ENCODE measurements around the gene PDE7B. TPM values are rescaled to one million over a fixed set of nuclear protein-coding genes. Genes with fewer than 3 reads are reported as not detected.
A peak's percentile ranks its signal among the peaks of the same experiment; 100 is the strongest.

Gene PDE7B
- total RNA-seq, 1 experiment from 2014 or later = 0.03 TPM

- no peak overlapping the region for H3K27ac ChIP-seq (ENCODE audit: low read length)
- H3K36me3 ChIP-seq (ENCODE audit: control insufficient read depth, insufficient read depth, low read length) = no peaks in the 10 kb centered on the region
- intact Hi-C loops (cut with micrococcal nuclease; ENCODE audit: unreplicated experiment) (no loop called here), in situ Hi-C loops (cut with HindIII; ENCODE audit: low pct_unique_long_range_greater_than_20kb, low sequenced_read_pairs) (no loop called here)
- no peaks in the 10 kb centered on the region for H3K4me1 ChIP-seq (ENCODE audit: control insufficient read depth, insufficient read depth, low read length)
- no TSS peak for BruUV-seq (replicated peaks)
- H3K27me3 ChIP-seq (ENCODE audit: control insufficient read depth, insufficient read depth, low read length) = no peaks in the 10 kb centered on the region
- no peak for ATAC-seq
- ChIA-PET CTCF (no interaction called here), POLR2A (no interaction called here)
- no peak overlapping the region for H3K4me3 ChIP-seq (ENCODE audit: low read depth in 2 of 2, low read length in 2 of 2)
- no peaks in the 10 kb centered on the region for H3K9me3 ChIP-seq (ENCODE audit: control insufficient read depth, insufficient read depth, low read depth, low read length)
- no peak for DNase-seq (ENCODE audit: low read depth, low spot score)
- TF ChIP-seq REST (IDR thresholded peaks at IDR 0.05; ENCODE audit: insufficient read depth in 1 of 2, low read depth in 2 of 2, low read length in 1 of 2) (no peak), CTCF (IDR thresholded peaks at IDR 0.05) (peak; percentile 48)
Measured at GRCh38 chr6:135909737-135910387, 58.4 kb downstream of the PDE7B start.

- ATAC-seq (no peak), DNase-seq (ENCODE audit: low read depth, low spot score) (no peak)
- intact Hi-C loops (cut with micrococcal nuclease; ENCODE audit: unreplicated experiment) (no loop called here), in situ Hi-C loops (cut with HindIII; ENCODE audit: low pct_unique_long_range_greater_than_20kb, low sequenced_read_pairs) (no loop called here)
- BruUV-seq (replicated peaks) = no TSS peak
- Histone ChIP-seq H3K9me3 (ENCODE audit: control insufficient read depth, insufficient read depth, low read depth, low read length) (no peaks in the 10 kb centered on the region), H3K27ac (ENCODE audit: low read length) (no peak overlapping the region), H3K4me3 (ENCODE audit: low read depth in 2 of 2, low read length in 2 of 2) (no peak overlapping the region), H3K4me1 (ENCODE audit: control insufficient read depth, insufficient read depth, low read length) (no peaks in the 10 kb centered on the region), H3K27me3 (ENCODE audit: control insufficient read depth, insufficient read depth, low read length) (no peaks in the 10 kb centered on the region), H3K36me3 (ENCODE audit: control insufficient read depth, insufficient read depth, low read length) (no peaks in the 10 kb centered on the region)
- TF ChIP-seq CTCF (IDR thresholded peaks at IDR 0.05) (no peak), TCF7L2 (IDR thresholded peaks at IDR 0.05; ENCODE audit: low read depth, low read length) (no peak), REST (IDR thresholded peaks at IDR 0.05; ENCODE audit: insufficient read depth in 1 of 2, low read depth in 2 of 2, low read length in 1 of 2) (no peak), SIN3A (IDR thresholded peaks at IDR 0.05; ENCODE audit: borderline replicate concordance, insufficient read depth, low read depth, low read length) (no peak), POLR2AphosphoS5 (IDR thresholded peaks at IDR 0.05; ENCODE audit: low read depth, low read length) (no peak)
- ChIA-PET CTCF (no interaction called here), POLR2A (no interaction called here)
Measured at GRCh38 chr6:135910790-135911618, 59.5 kb downstream of the PDE7B start.

Measured in Panc1 (cell line).